MG63 (cell line): ENCODE data around the gene NEXN. TPM values are rescaled to one million over a fixed set of nuclear protein-coding genes. Genes with fewer than 3 reads are reported as not detected.

Source experiments
- DNase-seq: peaks from one replicate; pipeline ENCODE4 v3.0.0-alpha.2; 2020
- H3K27me3 ChIP-seq: fragments of 250-450 bp; sonication (Bioruptor Pico); 2 replicates; pipeline ENCODE4 v1.5.1; 2020; ENCODE audit warnings: mild to moderate bottlenecking, moderate library complexity
- H3K36me3 ChIP-seq: fragments of 250-450 bp; sonication (Bioruptor Pico); 2 replicates; pipeline ENCODE4 v1.5.1; 2020; ENCODE audit warnings: mild to moderate bottlenecking, moderate library complexity
- H3K4me3 ChIP-seq: fragments of 250-450 bp; sonication (Bioruptor Pico); 2 replicates; pipeline ENCODE4 v1.5.1; 2020; ENCODE audit warnings: mild to moderate bottlenecking, moderate library complexity
- H3K9me3 ChIP-seq: fragments of 250-450 bp; sonication (Bioruptor Pico); 2 replicates; pipeline ENCODE4 v1.5.1; 2020; ENCODE audit warnings: mild to moderate bottlenecking, moderate library complexity
- total RNA-seq: library from RNA; depleted of rRNA; stranded (reverse); fragments of >200 nt; shearing (Covaris generic); gene quantifications from 2 replicates; pipeline ENCODE4 v1.2.3, GENCODE V29; 2014; ENCODE audit warnings: low replicate concordance

NEXN gene
- total RNA-seq, 1 experiment from 2014 or later: 2.4 TPM

- H3K27me3 ChIP-seq: no peaks in the 10 kb centered on the region
- H3K4me3 ChIP-seq: no peak overlapping the region
- H3K36me3 ChIP-seq: peaks cover 71% of the 10 kb centered on the region
Measured at GRCh38 chr1:77942400-77943140, 54.1 kb downstream of the NEXN start.

GRCh38 chr1:77945345-77945744, 56.9 kb downstream of the NEXN start:
- Histone ChIP-seq H3K4me3 (no peak overlapping the region), H3K9me3 (no peaks in the 10 kb centered on the region), H3K36me3 (peaks cover 90% of the 10 kb centered on the region), H3K27me3 (no peaks in the 10 kb centered on the region)
- DNase-seq: no peak

More at GRCh38 chr1:77942400-77943140, 54.1 kb downstream of the NEXN start:
- no peaks in the 10 kb centered on the region for H3K9me3 ChIP-seq
- no peak for DNase-seq

GRCh38 chr1:77948841-77949424, 60.5 kb downstream of the NEXN start:
- Histone ChIP-seq H3K27me3 (no peaks in the 10 kb centered on the region), H3K36me3 (peaks cover 92% of the 10 kb centered on the region), H3K4me3 (no peak overlapping the region), H3K9me3 (no peaks in the 10 kb centered on the region)
- peak; percentile 15 for DNase-seq

- H3K27me3 ChIP-seq: no peaks in the 10 kb centered on the region
- no peak overlapping the region for H3K4me3 ChIP-seq
- no peaks in the 10 kb centered on the region for H3K9me3 ChIP-seq
- peaks cover 92% of the 10 kb centered on the region for H3K36me3 ChIP-seq
- no peak for DNase-seq
Measured at GRCh38 chr1:77950873-77951272, 62.4 kb downstream of the NEXN start.

- peaks cover 94% of the 10 kb centered on the region for H3K36me3 ChIP-seq
- DNase-seq: no peak
- no peaks in the 10 kb centered on the region for H3K27me3 ChIP-seq
- H3K9me3 ChIP-seq: no peaks in the 10 kb centered on the region
- H3K4me3 ChIP-seq: no peak overlapping the region
Measured at GRCh38 chr1:77951328-77951727, 62.9 kb downstream of the NEXN start.

- Histone ChIP-seq H3K27me3 (no peaks in the 10 kb centered on the region), H3K4me3 (no peak overlapping the region), H3K9me3 (no peaks in the 10 kb centered on the region), H3K36me3 (peaks cover 94% of the 10 kb centered on the region)
- no peak for DNase-seq
Measured at GRCh38 chr1:77953907-77954306, 65.5 kb downstream of the NEXN start.

- Histone ChIP-seq H3K36me3 (peaks cover 96% of the 10 kb centered on the region), H3K9me3 (no peaks in the 10 kb centered on the region), H3K4me3 (no peak overlapping the region), H3K27me3 (no peaks in the 10 kb centered on the region)
- no peak for DNase-seq
Measured at GRCh38 chr1:77954521-77954920, 66.1 kb downstream of the NEXN start.

GRCh38 chr1:77955709-77956108, 67.3 kb downstream of the NEXN start:
- Histone ChIP-seq H3K36me3 (peaks cover 96% of the 10 kb centered on the region), H3K27me3 (no peaks in the 10 kb centered on the region), H3K9me3 (no peaks in the 10 kb centered on the region), H3K4me3 (no peak overlapping the region)
- DNase-seq: no peak

GRCh38 chr1:77956464-77956863, 68.0 kb downstream of the NEXN start:
- peaks cover 96% of the 10 kb centered on the region for H3K36me3 ChIP-seq
- no peak for DNase-seq
- H3K4me3 ChIP-seq: no peak overlapping the region
- no peaks in the 10 kb centered on the region for H3K9me3 ChIP-seq
- H3K27me3 ChIP-seq: no peaks in the 10 kb centered on the region

GRCh38 chr1:77958391-77958790, 70.0 kb downstream of the NEXN start:
- Histone ChIP-seq H3K9me3 (no peaks in the 10 kb centered on the region), H3K36me3 (peaks cover 98% of the 10 kb centered on the region), H3K4me3 (no peak overlapping the region), H3K27me3 (no peaks in the 10 kb centered on the region)
- no peak for DNase-seq

- Histone ChIP-seq H3K27me3 (no peaks in the 10 kb centered on the region), H3K4me3 (no peak overlapping the region), H3K9me3 (no peaks in the 10 kb centered on the region), H3K36me3 (peaks cover 100% of the 10 kb centered on the region)
- DNase-seq: no peak
Measured at GRCh38 chr1:77958850-77959249, 70.4 kb downstream of the NEXN start.

- Histone ChIP-seq H3K27me3 (no peaks in the 10 kb centered on the region), H3K9me3 (no peaks in the 10 kb centered on the region), H3K4me3 (no peak overlapping the region), H3K36me3 (peaks cover 100% of the 10 kb centered on the region)
- no peak for DNase-seq
Measured at GRCh38 chr1:77961392-77961791, 73.0 kb downstream of the NEXN start.

- H3K9me3 ChIP-seq: no peaks in the 10 kb centered on the region
Measured at GRCh38 chr1:77966291-77966690, 77.9 kb downstream of the NEXN start.

GRCh38 chr1:77970192-77970591, 81.8 kb downstream of the NEXN start:
- peaks cover 82% of the 10 kb centered on the region for H3K36me3 ChIP-seq
- H3K9me3 ChIP-seq: no peaks in the 10 kb centered on the region
- no peak for DNase-seq
- H3K27me3 ChIP-seq: no peaks in the 10 kb centered on the region
- H3K4me3 ChIP-seq: no peak overlapping the region

More at GRCh38 chr1:77966291-77966690, 77.9 kb downstream of the NEXN start:
- H3K36me3 ChIP-seq: peaks cover 98% of the 10 kb centered on the region
- H3K27me3 ChIP-seq: no peaks in the 10 kb centered on the region
- H3K4me3 ChIP-seq: no peak overlapping the region
- no peak for DNase-seq

GRCh38 chr1:77972080-77972479, 83.7 kb downstream of the NEXN start:
- DNase-seq: no peak
- Histone ChIP-seq H3K9me3 (no peaks in the 10 kb centered on the region), H3K4me3 (no peak overlapping the region), H3K36me3 (peaks cover 77% of the 10 kb centered on the region), H3K27me3 (no peaks in the 10 kb centered on the region)

GRCh38 chr1:77975386-77975785, 87.0 kb downstream of the NEXN start:
- DNase-seq: no peak

GRCh38 chr1:77975907-77976306, 87.5 kb downstream of the NEXN start:
- Histone ChIP-seq H3K9me3 (no peaks in the 10 kb centered on the region), H3K27me3 (no peaks in the 10 kb centered on the region), H3K4me3 (peak overlapping the region; percentile 94), H3K36me3 (peaks cover 62% of the 10 kb centered on the region)
- no peak for DNase-seq

More at GRCh38 chr1:77975386-77975785, 87.0 kb downstream of the NEXN start:
- peak overlapping the region; percentile 94 for H3K4me3 ChIP-seq
- H3K27me3 ChIP-seq: no peaks in the 10 kb centered on the region
- peaks cover 62% of the 10 kb centered on the region for H3K36me3 ChIP-seq
- H3K9me3 ChIP-seq: no peaks in the 10 kb centered on the region
